GM23338 (cell line): ENCODE data around the gene NDUFA3.

Experiments
- CREB1 ChIP-seq: fragments of 250-450 bp; sonication (Bioruptor Pico); IDR thresholded peaks from 2 replicates; pipeline ENCODE4 v1.5.0; 2020; ENCODE audit warnings: low read depth, mild to moderate bottlenecking, moderate library complexity
- CTCF ChIP-seq, 2 experiments: fragments of 200-600 bp in 1 of 2; sonication (generic) in 1 of 2; conservative IDR thresholded peaks; 2 replicates each; pipeline versions ENCODE4 v1.5.1 to v1.6.1; 2016 to 2017; ENCODE audit warnings: antibody characterized with exemption in 2 of 2, low read depth in 2 of 2, mild to moderate bottlenecking in 2 of 2, moderate library complexity in 1 of 2
- EZH2 ChIP-seq: fragments of 200-600 bp; sonication (generic); IDR thresholded peaks from one replicate; pipeline ENCODE4 v1.8.0; 2017; ENCODE audit warnings: antibody characterized with exemption, mild to moderate bottlenecking, low read depth; ENCODE audit not compliant: unreplicated experiment
- JUNB ChIP-seq: IDR thresholded peaks from one replicate; pipeline ENCODE4 v1.6.1; 2016; ENCODE audit warnings: antibody characterized with exemption; ENCODE audit not compliant: unreplicated experiment
- NANOG ChIP-seq: IDR thresholded peaks from 2 replicates; pipeline ENCODE4 v1.6.1; 2016; ENCODE audit warnings: antibody characterized with exemption, borderline replicate concordance
- POLR2AphosphoS5 ChIP-seq: IDR thresholded peaks from 2 replicates; pipeline ENCODE4 v1.6.1; 2016; ENCODE audit warnings: antibody characterized with exemption, low read depth
- STAT1 ChIP-seq: IDR thresholded peaks from one replicate; pipeline ENCODE4 v1.6.1; 2016; ENCODE audit warnings: antibody characterized with exemption; ENCODE audit not compliant: unreplicated experiment
- TF ChIP-seq, protein P1 (sequence below): IDR thresholded peaks from 2 replicates; pipeline ENCODE4 v1.6.1; 2016; ENCODE audit warnings: antibody characterized with exemption
- TF ChIP-seq, protein P2 (sequence below): IDR thresholded peaks from one replicate; pipeline ENCODE4 v1.6.1; 2018; ENCODE audit warnings: antibody characterized with exemption; ENCODE audit not compliant: unreplicated experiment

DNA sequence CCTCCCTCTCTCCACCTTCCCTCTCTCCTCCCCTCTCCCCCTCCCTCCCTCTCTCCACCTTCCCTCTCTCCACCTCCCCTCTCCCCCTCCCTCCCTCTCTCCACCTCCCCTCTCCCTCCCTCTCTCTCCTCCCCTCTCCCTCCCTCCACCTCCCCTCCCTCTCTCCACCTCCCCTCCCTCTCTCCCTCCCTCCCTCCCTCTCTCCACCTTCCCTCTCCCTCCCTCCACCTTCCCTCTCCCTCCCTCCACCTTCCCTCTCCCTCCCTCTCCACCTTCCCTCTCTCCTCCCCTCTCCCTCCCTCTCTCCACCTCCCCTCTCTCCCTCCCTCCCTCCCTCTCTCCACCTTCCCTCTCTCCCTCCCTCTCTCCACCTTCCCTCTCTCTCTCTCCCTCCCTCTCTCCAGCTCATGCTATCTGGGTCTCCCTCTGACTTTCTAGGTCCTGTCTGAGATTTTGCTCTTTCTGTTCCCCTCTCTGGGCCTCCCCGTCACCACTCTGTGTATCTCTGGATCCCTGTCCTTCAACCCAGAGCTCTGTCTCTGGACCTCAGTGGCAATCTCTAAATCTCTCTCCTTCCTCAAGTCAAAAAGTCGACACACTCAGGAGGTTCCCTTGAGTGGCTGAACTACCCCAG lies 31.4 kb downstream of the NDUFA3 start:
- TF ChIP-seq CTCF (conservative IDR thresholded peaks at IDR 0.05; ENCODE audit: low read depth in 2 of 2) (no peak), POLR2AphosphoS5 (no peak), JUNB (no peak), NANOG (no peak), EZH2 (no peak), CREB1 (no peak), STAT1 (no peak)
- TF ChIP-seq, protein P1, sequence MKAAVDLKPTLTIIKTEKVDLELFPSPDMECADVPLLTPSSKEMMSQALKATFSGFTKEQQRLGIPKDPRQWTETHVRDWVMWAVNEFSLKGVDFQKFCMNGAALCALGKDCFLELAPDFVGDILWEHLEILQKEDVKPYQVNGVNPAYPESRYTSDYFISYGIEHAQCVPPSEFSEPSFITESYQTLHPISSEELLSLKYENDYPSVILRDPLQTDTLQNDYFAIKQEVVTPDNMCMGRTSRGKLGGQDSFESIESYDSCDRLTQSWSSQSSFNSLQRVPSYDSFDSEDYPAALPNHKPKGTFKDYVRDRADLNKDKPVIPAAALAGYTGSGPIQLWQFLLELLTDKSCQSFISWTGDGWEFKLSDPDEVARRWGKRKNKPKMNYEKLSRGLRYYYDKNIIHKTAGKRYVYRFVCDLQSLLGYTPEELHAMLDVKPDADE: no peak
- TF ChIP-seq, protein P2, sequence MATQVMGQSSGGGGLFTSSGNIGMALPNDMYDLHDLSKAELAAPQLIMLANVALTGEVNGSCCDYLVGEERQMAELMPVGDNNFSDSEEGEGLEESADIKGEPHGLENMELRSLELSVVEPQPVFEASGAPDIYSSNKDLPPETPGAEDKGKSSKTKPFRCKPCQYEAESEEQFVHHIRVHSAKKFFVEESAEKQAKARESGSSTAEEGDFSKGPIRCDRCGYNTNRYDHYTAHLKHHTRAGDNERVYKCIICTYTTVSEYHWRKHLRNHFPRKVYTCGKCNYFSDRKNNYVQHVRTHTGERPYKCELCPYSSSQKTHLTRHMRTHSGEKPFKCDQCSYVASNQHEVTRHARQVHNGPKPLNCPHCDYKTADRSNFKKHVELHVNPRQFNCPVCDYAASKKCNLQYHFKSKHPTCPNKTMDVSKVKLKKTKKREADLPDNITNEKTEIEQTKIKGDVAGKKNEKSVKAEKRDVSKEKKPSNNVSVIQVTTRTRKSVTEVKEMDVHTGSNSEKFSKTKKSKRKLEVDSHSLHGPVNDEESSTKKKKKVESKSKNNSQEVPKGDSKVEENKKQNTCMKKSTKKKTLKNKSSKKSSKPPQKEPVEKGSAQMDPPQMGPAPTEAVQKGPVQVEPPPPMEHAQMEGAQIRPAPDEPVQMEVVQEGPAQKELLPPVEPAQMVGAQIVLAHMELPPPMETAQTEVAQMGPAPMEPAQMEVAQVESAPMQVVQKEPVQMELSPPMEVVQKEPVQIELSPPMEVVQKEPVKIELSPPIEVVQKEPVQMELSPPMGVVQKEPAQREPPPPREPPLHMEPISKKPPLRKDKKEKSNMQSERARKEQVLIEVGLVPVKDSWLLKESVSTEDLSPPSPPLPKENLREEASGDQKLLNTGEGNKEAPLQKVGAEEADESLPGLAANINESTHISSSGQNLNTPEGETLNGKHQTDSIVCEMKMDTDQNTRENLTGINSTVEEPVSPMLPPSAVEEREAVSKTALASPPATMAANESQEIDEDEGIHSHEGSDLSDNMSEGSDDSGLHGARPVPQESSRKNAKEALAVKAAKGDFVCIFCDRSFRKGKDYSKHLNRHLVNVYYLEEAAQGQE: no peak
